ENCODE measurements around the gene EEF1E1.

- TF ChIP-seq POLR2AphosphoS5 (IDR thresholded peaks at IDR 0.05; ENCODE audit: borderline replicate concordance, low read depth, low read length) = no peak
- no peak for TF ChIP-seq EZH2 (IDR thresholded peaks at IDR 0.05)
- no peak for TF ChIP-seq FOXP2 (optimal IDR thresholded peaks at IDR 0.05; ENCODE audit: control extremely low read depth, extremely low read length, insufficient read depth)
These were observed 27.2 kb downstream of the EEF1E1 start for GRCh38 chr6:8075185-8075584.
